Left ventricle myocardium inferior (tissue), 1 donor: ENCODE measurements around the gene NDUFS6. TPM values are rescaled to one million over a fixed set of nuclear protein-coding genes. Genes with fewer than 3 reads are reported as not detected.

Experiments
- DNase-seq: peaks from one replicate; pipeline ENCODE4 v3.0.0-alpha.2; 2020
- H3K27ac ChIP-seq: fragments of 200-600 bp; replicated peaks from 2 replicates; pipeline ENCODE4 v1.8.0; 2021
- H3K27me3 ChIP-seq: fragments of 200-600 bp; 2 replicates; pipeline ENCODE4 v1.8.0; 2021; ENCODE audit warnings: low read depth
- H3K36me3 ChIP-seq: fragments of 200-600 bp; 2 replicates; pipeline ENCODE4 v1.8.0; 2021
- H3K4me1 ChIP-seq: fragments of 200-600 bp; 2 replicates; pipeline ENCODE4 v1.8.0; 2021
- H3K4me3 ChIP-seq: fragments of 200-600 bp; 2 replicates; pipeline ENCODE4 v1.8.0; 2021; ENCODE audit warnings: mild to moderate bottlenecking, moderate library complexity
- H3K9me3 ChIP-seq: fragments of 200-600 bp; replicated peaks from 2 replicates; pipeline ENCODE4 v1.8.0; 2021
- CTCF ChIP-seq: fragments of 200-600 bp; IDR thresholded peaks from 2 replicates; pipeline ENCODE4 v1.8.0; 2021; ENCODE audit warnings: antibody characterized with exemption, mild to moderate bottlenecking, borderline replicate concordance
- intact Hi-C: fragments of 100-400 bp; cut with micrococcal nuclease; formaldehyde crosslinking; loops from one replicate; pipeline ENCODE4 v1.11.0; 2022
- total RNA-seq: library from RNA; stranded (reverse); fragmentation: NEBNext Ultra II Directional; extraction: Animal tissue kit (Norgen Biotek cat#: 25700); gene quantifications from one replicate; pipeline ENCODE4 v1.2.1, GENCODE V29; 2021
- donor health status: DM: no; HTN: yes; CAD: no; lungs with severe emphysema.

NDUFS6 gene
- total RNA-seq, 1 donor from 2014 or later: 122 TPM

- Histone ChIP-seq H3K4me1 (peaks cover 12% of the 10 kb centered on the region), H3K9me3 (no peaks in the 10 kb centered on the region), H3K27me3 (peaks cover 32% of the 10 kb centered on the region), H3K36me3 (no peaks in the 10 kb centered on the region), H3K27ac (no peak overlapping the region), H3K4me3 (no peak overlapping the region)
- DNase-seq: no peak
- TF ChIP-seq CTCF: no peak
- intact Hi-C loops: no loop called here
Measured at GRCh38 chr5:1844708-1845436, 43.7 kb downstream of the NDUFS6 start.

GRCh38 chr5:1845696-1846095, 44.5 kb downstream of the NDUFS6 start:
- no peaks in the 10 kb centered on the region for H3K36me3 ChIP-seq
- H3K27ac ChIP-seq: no peak overlapping the region
- intact Hi-C loops: no loop called here
- TF ChIP-seq CTCF: no peak
- H3K4me3 ChIP-seq: no peak overlapping the region
- DNase-seq: no peak
- H3K27me3 ChIP-seq: peaks cover 32% of the 10 kb centered on the region
- no peaks in the 10 kb centered on the region for H3K9me3 ChIP-seq
- H3K4me1 ChIP-seq: peaks cover 11% of the 10 kb centered on the region

- H3K27ac ChIP-seq: no peak overlapping the region
- intact Hi-C loops: no loop called here
- H3K4me1 ChIP-seq: peaks cover 4% of the 10 kb centered on the region
- H3K4me3 ChIP-seq: no peak overlapping the region
- H3K36me3 ChIP-seq: no peaks in the 10 kb centered on the region
- no peak for TF ChIP-seq CTCF
- DNase-seq: no peak
- no peaks in the 10 kb centered on the region for H3K9me3 ChIP-seq
- H3K27me3 ChIP-seq: peaks cover 34% of the 10 kb centered on the region
Measured at GRCh38 chr5:1846583-1846982, 45.4 kb downstream of the NDUFS6 start.

GRCh38 chr5:1847056-1847455, 45.8 kb downstream of the NDUFS6 start:
- Histone ChIP-seq H3K9me3 (no peaks in the 10 kb centered on the region), H3K27ac (no peak overlapping the region), H3K36me3 (no peaks in the 10 kb centered on the region), H3K27me3 (peaks cover 39% of the 10 kb centered on the region), H3K4me1 (peaks cover 4% of the 10 kb centered on the region), H3K4me3 (no peak overlapping the region)
- no peak for TF ChIP-seq CTCF
- no peak for DNase-seq
- intact Hi-C loops: no loop called here

- intact Hi-C loops: no loop called here
- H3K4me1 ChIP-seq: peaks cover 9% of the 10 kb centered on the region
- no peaks in the 10 kb centered on the region for H3K36me3 ChIP-seq
- H3K4me3 ChIP-seq: no peak overlapping the region
- no peak for DNase-seq
- no peak for TF ChIP-seq CTCF
- H3K27ac ChIP-seq: no peak overlapping the region
- peaks cover 44% of the 10 kb centered on the region for H3K27me3 ChIP-seq
- H3K9me3 ChIP-seq: no peaks in the 10 kb centered on the region
Measured at GRCh38 chr5:1847611-1848010, 46.4 kb downstream of the NDUFS6 start.
